HEK293T (cell line): Measurements from ENCODE around the gene PNRC1.

Source experiments
- BHLHE40 ChIP-seq: fragments of 450-650 bp; IDR thresholded peaks from 2 replicates; pipeline ENCODE4 v1.6.1; 2016; ENCODE audit warnings: mild to moderate bottlenecking, moderate library complexity, borderline replicate concordance
- CTBP1 ChIP-seq: fragments of 450-650 bp; IDR thresholded peaks from 2 replicates; pipeline ENCODE4 v1.6.1; 2016; ENCODE audit warnings: borderline replicate concordance
- ELF4 ChIP-seq: fragments of 450-650 bp; IDR thresholded peaks from 2 replicates; pipeline ENCODE4 v1.6.1; 2017; ENCODE audit warnings: antibody characterized with exemption
- FOXA1 ChIP-seq: fragments of 450-650 bp; IDR thresholded peaks from 2 replicates; pipeline ENCODE4 v1.6.1; 2016; ENCODE audit warnings: mild to moderate bottlenecking
- HDGF ChIP-seq: fragments of 450-650 bp; IDR thresholded peaks from 2 replicates; pipeline ENCODE4 v1.6.1; 2017; ENCODE audit warnings: antibody characterized with exemption, borderline replicate concordance
- LEF1 ChIP-seq: fragments of 450-650 bp; IDR thresholded peaks from 2 replicates; pipeline ENCODE4 v1.6.1; 2017; ENCODE audit warnings: mild to moderate bottlenecking, borderline replicate concordance
- PKNOX1 ChIP-seq: fragments of 450-650 bp; IDR thresholded peaks from 2 replicates; pipeline ENCODE4 v1.6.1; 2016
- SP1 ChIP-seq: fragments of 450-650 bp; IDR thresholded peaks from 2 replicates; pipeline ENCODE4 v1.6.1; 2017
- SUZ12 ChIP-seq: fragments of 450-650 bp; IDR thresholded peaks from 2 replicates; pipeline ENCODE4 v1.6.1; 2016; ENCODE audit warnings: mild to moderate bottlenecking
- TARDBP ChIP-seq: fragments of 450-650 bp; IDR thresholded peaks from 2 replicates; pipeline ENCODE4 v1.6.1; 2016
- ZNF384 ChIP-seq: fragments of 450-650 bp; IDR thresholded peaks from 2 replicates; pipeline ENCODE4 v1.6.1; 2016

DNA sequence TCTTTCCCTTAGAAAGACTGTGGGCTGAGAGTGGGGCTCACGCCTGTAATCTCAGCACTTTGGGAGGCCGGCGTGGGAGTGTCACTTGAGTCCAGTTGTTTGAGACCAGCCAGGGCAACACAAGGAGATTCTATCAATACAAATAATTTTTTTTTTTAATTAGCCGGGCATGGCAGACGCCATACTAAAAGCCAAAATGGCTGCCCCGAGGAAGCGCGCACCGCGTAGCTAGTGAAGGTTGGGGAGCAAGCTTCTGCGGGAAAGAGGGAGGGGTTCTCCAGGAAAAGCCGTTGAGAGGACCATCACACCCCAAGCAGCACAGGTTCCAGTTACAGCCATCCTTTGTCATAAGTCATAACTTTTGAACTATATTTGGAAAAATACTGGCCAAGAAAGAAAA lies 21.3 kb upstream of the PNRC1 start:
- no peak for TF ChIP-seq SP1
- TF ChIP-seq ZNF384: no peak
- TF ChIP-seq HDGF: no peak
- no peak for TF ChIP-seq CTBP1
- no peak for TF ChIP-seq ELF4
- no peak for TF ChIP-seq BHLHE40
- no peak for TF ChIP-seq FOXA1
- TF ChIP-seq TARDBP: no peak
- no peak for TF ChIP-seq PKNOX1
- no peak for TF ChIP-seq LEF1
- TF ChIP-seq SUZ12: no peak
